ENCODE data around the gene CA11. TPM values are rescaled to one million over a fixed set of nuclear protein-coding genes. Genes with fewer than 3 reads are reported as not detected.

Gene CA11
- total RNA-seq, 1 donor from 2014 or later = 9.1 TPM

GRCh38 chr19:48676887-48677286 lies 30.9 kb upstream of the CA11 start:
- no peak overlapping the region for H3K4me3 Mint-ChIP-seq (ENCODE audit: unreplicated experiment)
- H3K4me1 Mint-ChIP-seq (ENCODE audit: low read depth) = peaks cover 7% of the 10 kb centered on the region
- H3K9me3 Mint-ChIP-seq (ENCODE audit: low read depth) = no peaks in the 10 kb centered on the region
- H3K27ac Mint-ChIP-seq (ENCODE audit: unreplicated experiment) = no peak overlapping the region
- TF ChIP-seq CTCF (IDR thresholded peaks at IDR 0.05) = no peak
- no peaks in the 10 kb centered on the region for H3K36me3 Mint-ChIP-seq (ENCODE audit: low read depth)
- H3K27me3 Mint-ChIP-seq (ENCODE audit: low read depth) = no peaks in the 10 kb centered on the region
- DNase-seq (ENCODE audit: low spot score) = no peak

GRCh38 chr19:48676487-48676886 lies 30.5 kb upstream of the CA11 start:
- H3K4me3 Mint-ChIP-seq (ENCODE audit: unreplicated experiment) = no peak overlapping the region
- H3K27me3 Mint-ChIP-seq (ENCODE audit: low read depth) = no peaks in the 10 kb centered on the region
- DNase-seq (ENCODE audit: low spot score) = no peak
- peaks cover 7% of the 10 kb centered on the region for H3K4me1 Mint-ChIP-seq (ENCODE audit: low read depth)
- no peak overlapping the region for H3K27ac Mint-ChIP-seq (ENCODE audit: unreplicated experiment)
- no peaks in the 10 kb centered on the region for H3K36me3 Mint-ChIP-seq (ENCODE audit: low read depth)
- TF ChIP-seq CTCF (IDR thresholded peaks at IDR 0.05) = no peak
- H3K9me3 Mint-ChIP-seq (ENCODE audit: low read depth) = no peaks in the 10 kb centered on the region

DNA sequence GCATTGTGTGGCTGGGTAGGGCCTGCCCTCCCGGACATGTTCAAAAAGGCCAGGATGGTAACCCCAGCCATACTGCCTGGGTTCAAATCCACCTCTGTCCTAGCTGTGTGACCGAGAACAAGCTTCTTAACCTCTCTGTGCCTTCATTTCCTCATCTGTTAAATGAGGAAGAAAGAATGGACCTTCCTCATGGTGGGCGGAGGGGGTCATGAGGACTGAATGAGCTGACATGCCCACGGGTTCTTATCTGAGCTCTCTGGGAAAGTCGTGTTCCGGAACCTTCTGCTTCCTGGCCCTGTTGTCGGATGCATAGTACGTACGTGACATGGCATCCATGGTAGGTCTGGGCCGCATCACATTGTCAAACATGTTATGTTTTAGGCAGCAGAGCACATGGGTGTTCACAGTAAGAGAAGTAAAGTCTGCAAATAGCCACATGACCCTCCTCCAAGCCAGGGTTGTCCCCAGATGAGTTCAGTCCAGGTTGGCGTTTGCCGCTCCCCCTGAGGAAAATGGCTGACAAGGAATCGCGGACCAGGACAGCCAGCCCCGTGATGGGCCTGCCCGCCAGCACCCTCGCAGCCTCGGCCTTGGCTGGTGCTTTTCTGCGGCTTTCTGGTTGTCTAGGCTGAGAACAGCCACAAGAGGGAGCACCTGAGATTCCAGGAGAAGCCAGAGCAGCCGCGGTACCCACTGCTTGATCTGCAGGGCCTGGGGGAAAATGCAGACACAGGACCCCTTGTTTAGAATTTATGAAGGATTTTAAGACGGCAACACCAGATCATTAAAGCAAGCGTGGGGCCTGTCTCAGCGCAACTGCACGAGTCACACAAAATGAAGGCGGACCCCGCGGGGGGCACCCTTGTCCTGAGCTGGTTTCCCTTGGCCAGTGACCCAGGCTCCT lies 29.2 kb upstream of the CA11 start:
- H3K4me1 Mint-ChIP-seq (ENCODE audit: low read depth) = peaks cover 7% of the 10 kb centered on the region
- no peak for DNase-seq (ENCODE audit: low spot score)
- TF ChIP-seq CTCF (IDR thresholded peaks at IDR 0.05) = peak; percentile 91
- H3K4me3 Mint-ChIP-seq (ENCODE audit: unreplicated experiment) = no peak overlapping the region
- H3K9me3 Mint-ChIP-seq (ENCODE audit: low read depth) = no peaks in the 10 kb centered on the region
- H3K36me3 Mint-ChIP-seq (ENCODE audit: low read depth) = no peaks in the 10 kb centered on the region
- no peaks in the 10 kb centered on the region for H3K27me3 Mint-ChIP-seq (ENCODE audit: low read depth)
- no peak overlapping the region for H3K27ac Mint-ChIP-seq (ENCODE audit: unreplicated experiment)

DNA sequence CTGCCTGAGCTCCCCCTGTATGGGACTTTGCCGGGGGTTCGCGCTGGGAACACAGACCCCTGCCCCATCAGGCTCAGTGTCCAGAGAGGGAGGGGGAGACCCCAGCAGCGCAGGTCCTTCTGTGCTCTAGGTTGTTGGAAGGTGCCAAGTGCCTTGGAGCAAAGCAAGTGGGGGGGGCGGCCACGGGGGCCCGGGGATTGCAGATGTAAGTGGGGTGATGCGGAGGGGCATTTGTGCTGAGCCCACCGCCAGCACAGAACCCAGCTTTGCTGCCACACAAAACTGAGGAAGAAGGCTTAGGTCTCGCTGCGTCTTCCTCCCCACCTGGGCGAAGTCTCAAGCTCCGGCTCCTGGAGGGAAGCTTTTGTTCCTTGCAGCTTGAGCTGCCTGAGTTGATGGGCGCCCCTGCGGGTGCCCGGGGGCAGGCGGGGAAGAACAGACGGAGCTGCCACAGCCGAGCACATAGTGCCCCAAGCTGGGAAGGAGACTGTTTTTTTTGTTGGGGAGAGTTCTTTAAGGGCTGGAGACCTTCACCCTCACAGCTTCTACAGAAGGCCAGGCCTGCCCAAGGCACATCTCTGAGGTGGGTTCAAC lies 28.3 kb upstream of the CA11 start:
- no peaks in the 10 kb centered on the region for H3K9me3 Mint-ChIP-seq (ENCODE audit: low read depth)
- TF ChIP-seq CTCF (IDR thresholded peaks at IDR 0.05) = no peak
- H3K36me3 Mint-ChIP-seq (ENCODE audit: low read depth) = no peaks in the 10 kb centered on the region
- no peak overlapping the region for H3K27ac Mint-ChIP-seq (ENCODE audit: unreplicated experiment)
- no peaks in the 10 kb centered on the region for H3K27me3 Mint-ChIP-seq (ENCODE audit: low read depth)
- no peak overlapping the region for H3K4me3 Mint-ChIP-seq (ENCODE audit: unreplicated experiment)
- DNase-seq (ENCODE audit: low spot score) = no peak
- peaks cover 7% of the 10 kb centered on the region for H3K4me1 Mint-ChIP-seq (ENCODE audit: low read depth)

DNA sequence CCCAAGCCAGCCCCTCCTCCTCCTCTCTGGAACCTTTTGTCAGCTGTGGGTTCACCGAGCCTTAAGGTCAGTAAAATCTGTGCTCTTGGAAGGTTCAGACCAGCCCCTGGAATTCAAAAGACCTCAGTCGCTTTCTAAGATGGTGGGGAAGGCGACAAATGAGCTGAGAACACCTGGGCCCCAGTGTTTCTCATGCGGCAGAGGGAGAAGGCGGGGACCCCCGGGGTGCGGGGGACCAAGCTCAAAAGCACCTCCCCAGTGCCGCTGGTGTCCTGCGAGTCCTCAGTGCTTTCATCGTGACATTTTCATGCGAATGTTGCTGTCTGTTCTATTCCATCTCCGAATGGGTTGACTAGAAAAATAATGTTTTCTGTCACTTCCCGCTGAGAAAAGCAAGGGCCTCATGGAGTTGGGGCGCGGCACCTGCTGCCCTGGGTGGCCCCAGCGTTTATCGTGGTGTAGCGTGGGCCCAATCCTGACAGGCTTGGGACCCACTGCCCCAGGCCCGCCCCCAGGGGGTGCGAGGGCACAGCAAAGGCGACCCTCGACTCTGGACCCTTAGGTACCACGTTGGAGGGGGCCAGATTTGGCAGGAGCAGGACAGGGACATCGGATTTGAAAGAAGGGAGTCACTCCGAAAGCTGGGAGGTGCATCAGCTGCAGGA lies 27.6 kb upstream of the CA11 start:
- no peaks in the 10 kb centered on the region for H3K36me3 Mint-ChIP-seq (ENCODE audit: low read depth)
- peaks cover 7% of the 10 kb centered on the region for H3K4me1 Mint-ChIP-seq (ENCODE audit: low read depth)
- H3K27ac Mint-ChIP-seq (ENCODE audit: unreplicated experiment) = no peak overlapping the region
- H3K4me3 Mint-ChIP-seq (ENCODE audit: unreplicated experiment) = no peak overlapping the region
- TF ChIP-seq CTCF (IDR thresholded peaks at IDR 0.05) = no peak
- DNase-seq (ENCODE audit: low spot score) = no peak
- no peaks in the 10 kb centered on the region for H3K27me3 Mint-ChIP-seq (ENCODE audit: low read depth)
- no peaks in the 10 kb centered on the region for H3K9me3 Mint-ChIP-seq (ENCODE audit: low read depth)

Data from chondrocyte (in vitro differentiated cells).